ENCODE data around the gene KCNQ1OT1.
A peak's percentile ranks its signal among the peaks of the same experiment; 100 is the strongest.

KCNQ1OT1 gene

DNA sequence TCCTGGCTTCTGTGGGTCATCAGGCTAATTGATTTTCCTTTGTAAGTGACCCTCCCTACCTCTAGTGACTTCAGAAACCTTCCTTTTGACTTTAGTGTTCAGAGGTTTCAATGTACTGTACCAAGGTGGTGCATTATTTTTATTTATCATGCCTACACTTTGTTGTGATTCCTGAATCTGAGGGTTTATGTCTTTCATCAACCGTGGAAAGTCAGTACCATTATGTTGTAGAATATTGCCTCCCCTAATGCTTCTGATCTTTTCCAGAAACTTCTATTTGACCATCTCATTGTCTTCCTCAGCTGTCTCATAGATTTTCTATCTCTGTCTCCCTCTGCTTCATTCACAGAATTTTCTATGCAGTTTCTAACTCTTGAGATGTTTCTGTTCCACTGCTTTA lies 105.5 kb downstream of the KCNQ1OT1 start:
- no peak for DNase-seq (ENCODE audit: low spot score)

DNA sequence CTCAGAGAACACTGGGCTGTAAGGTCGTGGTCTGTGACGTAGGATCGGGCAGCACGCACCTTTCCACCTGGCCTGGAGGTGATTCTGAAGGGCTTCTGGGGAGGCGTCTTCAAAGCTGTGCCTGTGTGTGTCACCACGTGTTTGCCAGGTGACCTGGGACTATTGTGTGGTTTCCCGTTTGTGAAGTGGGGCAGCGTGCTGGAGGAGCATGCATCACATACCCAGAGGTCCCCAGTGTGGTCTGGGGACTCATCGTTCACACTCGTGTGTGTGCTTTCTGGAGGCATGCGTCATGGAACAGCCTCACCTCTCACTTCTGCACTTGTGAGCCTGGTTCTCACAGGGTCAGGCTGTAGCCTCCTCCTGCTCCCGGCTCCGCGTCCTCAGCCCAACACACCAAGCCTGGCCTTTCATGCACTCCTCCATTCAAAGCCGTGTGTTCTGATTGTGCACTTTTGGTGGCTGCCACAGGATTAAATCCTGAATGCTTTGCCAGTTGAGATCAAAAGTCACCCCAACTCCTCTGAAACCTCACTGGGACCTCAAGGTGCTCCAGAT lies 106.3 kb downstream of the KCNQ1OT1 start:
- DNase-seq (ENCODE audit: low spot score): no peak

DNA sequence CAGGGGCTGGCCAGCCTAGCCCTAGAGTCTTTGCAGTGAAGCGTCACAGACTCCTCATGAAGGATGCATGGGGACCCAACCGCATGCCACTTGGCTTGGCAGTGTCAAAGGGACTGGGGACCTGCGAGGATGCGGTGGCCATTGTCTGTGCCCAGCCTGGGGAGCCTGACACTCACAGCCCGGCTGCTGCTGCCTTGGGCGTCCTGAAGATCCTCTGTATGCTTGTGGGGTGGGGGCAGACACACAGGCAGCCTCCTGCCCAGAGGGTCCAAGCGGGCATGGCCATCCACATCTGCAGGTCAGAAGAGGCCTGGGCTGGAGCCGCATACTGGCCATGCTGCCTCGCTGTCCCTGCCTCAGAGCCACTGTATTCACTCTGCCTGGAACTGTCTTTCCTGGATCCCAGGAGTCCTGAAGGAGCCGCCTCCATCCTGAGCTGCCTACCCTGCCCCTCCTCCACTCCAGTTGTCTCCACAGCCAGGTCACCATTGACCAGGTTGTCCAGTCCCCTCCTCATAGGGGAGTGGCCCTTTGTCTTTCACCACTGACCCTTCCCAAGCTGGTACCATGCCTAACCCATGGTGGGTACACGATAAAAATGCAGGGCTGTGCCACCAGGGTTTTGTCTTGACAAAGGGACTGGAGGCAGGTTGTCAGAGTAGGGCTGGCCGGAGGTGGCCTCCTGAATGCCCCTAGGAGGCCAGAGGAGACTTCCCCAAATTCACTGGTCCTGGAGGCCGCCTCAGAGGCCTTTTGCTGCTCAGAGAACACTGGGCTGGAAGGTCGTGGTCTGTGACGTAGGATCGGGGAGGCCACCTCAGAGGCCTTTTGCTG lies 107.0 kb downstream of the KCNQ1OT1 start:
- peak; percentile 3 for DNase-seq (ENCODE audit: low spot score)

DNA sequence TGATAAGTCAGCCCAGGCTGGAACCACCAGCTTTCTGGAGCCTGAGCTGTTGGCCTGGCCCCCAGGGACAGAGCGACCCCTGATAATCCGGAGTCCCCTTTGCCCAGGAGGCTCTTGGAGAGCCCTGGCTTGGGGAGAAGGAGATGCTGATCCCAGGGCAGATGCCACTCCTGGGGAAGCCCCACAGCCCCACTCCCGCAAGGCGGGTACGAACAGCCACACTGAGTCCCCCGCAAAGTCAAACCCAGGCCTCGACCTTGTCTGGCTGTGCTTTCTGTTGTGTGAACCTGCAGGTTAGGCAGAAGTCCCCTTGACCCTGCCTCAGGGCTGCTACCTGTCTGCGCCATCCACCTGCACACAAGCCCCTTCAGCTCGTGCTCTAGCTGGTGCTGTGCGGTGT lies 108.0 kb downstream of the KCNQ1OT1 start:
- peak; percentile 1 for DNase-seq (ENCODE audit: low spot score)

DNA sequence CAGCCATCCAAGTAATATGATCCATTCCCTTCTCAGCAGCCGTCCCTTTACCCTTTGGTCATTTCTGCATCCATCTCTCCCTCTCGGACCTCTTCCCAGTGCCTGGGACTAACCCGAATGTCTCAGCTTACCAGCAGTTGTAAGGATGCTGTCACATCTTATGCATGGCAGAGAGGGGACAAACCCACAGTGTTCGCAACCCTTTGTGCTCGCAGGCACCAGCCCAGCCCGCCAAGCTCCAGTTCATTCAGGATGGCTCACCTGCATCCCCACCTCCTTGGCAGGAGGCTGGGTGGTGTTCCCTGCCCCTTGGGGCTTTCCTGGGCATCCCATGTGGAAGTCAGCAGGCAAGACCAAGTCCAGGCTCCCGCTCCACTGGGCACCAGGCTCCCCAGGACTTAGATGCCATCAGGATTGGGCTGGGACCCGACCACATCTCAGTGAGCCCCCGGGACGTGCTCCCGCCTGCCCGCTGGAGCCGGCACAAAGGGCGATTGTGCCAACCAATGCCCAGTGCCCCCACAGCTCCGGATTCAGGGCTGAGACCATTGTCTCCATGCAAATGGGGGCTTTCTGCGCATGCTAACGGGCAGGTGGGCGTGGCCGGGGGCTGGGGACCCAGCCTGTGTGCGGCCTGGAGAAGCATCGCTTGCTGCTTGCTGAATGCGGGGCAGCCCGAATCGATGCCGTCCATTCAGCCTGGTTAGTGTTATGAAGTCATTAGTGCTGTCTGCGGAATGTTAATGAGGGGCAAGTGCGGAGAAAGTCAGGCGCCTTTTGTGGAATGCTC lies 108.6 kb downstream of the KCNQ1OT1 start:
- peak; percentile 6 for DNase-seq (ENCODE audit: low spot score)

DNA sequence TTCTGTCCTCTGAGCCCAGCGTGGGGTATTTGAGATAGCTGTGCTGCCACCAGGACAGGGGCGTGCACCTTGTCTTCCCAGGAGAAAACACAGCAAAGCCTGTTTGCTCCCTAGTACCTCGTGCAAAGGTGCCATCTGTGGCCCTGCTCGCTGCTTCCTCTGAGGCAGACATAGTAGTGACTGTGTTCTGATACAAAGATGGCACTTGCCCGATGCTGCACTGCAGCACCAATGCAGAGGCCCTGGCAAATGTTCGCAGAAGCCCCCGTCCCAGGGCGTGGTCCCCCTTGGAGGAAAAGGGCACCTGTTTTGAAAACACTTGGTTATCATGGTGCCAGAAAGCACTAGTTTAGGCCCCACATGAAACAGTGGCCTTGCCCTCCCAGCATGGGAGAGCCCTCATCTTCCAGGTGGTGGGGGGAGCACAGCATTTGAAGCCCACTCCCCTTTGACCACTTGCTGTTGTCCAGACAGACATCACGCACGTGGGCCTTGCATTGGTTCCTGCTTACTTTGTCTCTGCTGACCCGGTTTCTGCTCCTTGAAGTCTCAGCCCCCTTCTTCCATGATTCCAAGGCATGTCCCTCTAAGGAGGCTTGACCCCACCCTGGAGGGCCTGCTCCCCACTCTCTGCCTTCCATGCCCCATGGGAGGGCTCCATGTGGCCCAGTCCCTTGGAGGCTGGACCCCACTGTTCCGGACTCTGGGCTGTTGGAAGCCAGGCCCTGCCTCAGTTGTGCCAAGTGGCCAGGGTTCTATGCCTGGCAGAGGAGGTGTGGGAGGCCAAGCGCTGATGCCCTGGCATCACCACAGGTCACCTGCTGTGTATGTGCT lies 109.4 kb downstream of the KCNQ1OT1 start:
- DNase-seq (ENCODE audit: low spot score): peak; percentile 3

DNA sequence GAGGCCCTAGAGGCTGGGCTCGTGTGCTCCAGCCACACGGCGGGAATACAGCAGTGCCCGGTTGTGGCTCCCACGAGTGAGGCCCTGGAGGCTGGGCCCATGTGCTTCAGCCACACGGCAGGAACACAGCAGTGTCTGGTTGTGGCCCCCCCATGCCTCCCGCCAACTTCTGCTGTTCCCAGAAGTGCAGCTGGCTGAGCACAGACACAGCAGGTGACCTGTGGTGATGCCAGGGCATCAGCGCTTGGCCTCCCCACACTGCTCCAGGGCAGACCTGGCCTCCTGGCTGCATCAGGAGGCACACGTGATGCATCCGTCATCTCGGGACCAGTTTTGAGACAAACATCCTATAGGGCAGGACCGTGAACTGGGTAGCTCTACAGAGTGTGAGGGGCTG lies 110.3 kb downstream of the KCNQ1OT1 start:
- DNase-seq (ENCODE audit: low spot score): peak; percentile 1

DNA sequence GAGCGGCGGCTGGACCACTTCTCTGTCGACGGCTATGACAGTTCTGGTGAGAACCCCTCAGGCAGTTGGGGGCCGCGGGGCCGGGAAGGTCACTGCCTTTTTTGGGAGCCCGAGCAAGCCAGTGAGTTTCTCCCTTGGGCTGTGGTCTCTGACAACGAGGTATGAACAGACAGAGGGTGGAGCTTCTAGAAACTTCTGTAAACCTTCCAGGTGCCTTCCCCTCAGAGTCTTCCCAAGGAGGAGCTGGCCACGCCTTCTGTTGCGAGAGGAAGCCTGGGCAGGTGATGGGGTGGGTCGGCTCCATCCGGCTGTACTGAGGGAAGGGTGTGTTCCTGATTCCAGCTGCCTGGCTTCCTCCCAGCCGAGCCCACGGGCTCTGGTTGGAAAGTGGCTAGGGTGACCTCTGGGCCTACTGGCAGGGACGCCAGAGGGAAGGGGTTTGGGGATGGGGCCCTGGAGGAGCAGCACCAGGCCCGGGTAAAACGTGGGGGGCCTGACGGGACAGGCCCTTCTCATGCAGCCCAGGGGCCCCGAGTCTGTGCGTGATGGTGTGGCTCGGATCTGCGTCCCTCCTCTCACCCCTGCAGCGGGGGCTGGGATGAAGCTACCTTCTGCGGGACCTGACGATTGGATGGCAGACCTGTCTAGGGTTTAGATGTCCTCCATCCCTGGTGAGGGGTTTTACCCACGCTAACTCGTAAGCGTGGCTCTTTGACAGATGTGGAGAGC lies 110.8 kb downstream of the KCNQ1OT1 start:
- peak; percentile 13 for DNase-seq (ENCODE audit: low spot score)

DNA sequence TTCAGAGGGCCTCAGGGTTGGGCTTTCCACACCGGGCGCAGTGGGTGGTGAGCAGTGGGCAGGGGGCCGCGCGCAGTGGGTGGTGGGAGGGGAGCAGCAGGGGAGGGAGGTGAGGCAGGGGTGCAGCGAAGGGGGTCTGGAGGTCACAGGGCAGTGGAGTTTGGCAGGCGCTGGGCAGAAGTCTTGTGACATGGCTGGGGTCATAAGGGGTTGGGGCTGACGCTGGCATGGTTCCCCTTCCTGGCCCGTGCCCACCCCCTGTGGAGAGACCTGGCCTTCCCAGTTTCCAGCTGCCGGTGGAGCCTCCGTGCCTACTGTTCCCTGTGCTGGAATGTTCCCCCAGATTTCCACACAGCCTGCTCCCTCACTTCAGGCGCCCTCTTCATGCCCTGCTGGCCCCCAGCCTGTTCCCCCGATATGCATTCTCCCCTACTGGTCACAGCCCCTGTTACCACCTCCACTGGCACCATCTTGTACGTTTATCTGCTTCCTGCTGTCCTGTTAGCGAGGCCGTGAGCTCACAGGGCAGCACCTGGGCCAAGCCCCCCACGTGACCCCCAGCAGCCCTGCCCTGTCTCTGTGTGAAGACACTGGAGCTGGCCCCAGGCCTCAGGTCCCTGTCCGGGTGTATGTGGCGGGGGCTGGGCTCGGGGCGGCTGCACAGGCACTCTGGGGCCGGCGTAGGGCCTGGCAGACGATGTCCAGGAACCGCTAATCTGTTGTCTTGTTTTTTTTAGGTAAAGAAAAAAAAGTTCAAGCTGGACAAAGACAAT lies 111.6 kb downstream of the KCNQ1OT1 start:
- peak; percentile 3 for DNase-seq (ENCODE audit: low spot score)

DNA sequence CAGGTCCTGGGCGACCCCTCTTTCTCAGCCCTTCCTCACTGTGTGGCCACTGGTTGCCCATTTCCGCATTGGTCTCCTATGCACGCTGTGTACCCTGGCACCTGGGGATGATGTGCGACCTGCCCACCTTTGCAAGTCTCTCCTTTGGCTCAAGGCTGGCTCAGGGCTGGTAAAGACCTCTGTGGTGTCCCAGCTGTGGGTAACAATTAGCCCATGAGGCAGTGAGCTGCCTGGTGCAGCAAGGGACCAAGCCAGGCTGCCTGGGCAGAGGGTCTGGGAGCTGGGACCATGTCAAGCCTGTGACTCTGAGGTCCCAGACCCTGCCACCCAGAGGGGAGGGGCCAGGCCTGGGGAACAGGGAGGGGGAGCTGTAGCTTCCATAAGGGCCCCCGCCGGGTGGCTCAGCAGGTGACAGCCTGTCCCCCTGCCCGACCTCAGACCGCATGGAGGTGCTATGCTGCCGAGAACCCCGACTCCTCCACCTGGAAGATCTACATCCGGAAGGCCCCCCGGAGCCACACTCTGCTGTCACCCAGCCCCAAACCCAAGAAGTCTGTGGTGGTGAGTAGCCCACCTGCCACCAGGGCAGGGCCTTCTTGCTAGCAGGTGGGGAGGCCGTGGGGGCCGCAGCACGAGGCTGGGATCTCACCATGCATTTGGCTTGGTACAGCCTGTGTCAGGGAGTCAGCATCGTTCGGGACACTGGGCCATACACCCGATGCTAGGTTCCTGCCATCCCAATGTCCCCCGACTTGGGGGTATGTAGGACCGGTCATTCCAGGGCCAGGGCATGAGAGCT lies 112.5 kb downstream of the KCNQ1OT1 start:
- DNase-seq (ENCODE audit: low spot score): peak; percentile 11

DNA sequence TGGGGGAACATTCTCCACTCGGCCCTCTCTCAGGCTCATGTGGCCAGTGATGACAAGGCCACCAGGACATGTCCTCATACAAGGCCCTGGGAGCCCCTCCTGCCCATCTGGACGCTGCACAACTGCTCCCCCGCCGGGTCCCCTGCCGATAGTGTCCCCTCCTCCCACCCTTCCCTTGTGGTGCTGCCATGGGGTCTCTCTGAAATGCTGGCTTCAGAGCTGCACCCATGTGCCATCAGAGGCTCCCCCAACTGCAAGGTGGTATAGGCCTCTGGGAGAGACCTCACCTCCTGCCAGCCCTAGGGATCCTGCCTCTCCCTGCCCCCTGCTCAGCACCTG lies 113.0 kb downstream of the KCNQ1OT1 start:
- peak; percentile 10 for DNase-seq (ENCODE audit: low spot score)

DNA sequence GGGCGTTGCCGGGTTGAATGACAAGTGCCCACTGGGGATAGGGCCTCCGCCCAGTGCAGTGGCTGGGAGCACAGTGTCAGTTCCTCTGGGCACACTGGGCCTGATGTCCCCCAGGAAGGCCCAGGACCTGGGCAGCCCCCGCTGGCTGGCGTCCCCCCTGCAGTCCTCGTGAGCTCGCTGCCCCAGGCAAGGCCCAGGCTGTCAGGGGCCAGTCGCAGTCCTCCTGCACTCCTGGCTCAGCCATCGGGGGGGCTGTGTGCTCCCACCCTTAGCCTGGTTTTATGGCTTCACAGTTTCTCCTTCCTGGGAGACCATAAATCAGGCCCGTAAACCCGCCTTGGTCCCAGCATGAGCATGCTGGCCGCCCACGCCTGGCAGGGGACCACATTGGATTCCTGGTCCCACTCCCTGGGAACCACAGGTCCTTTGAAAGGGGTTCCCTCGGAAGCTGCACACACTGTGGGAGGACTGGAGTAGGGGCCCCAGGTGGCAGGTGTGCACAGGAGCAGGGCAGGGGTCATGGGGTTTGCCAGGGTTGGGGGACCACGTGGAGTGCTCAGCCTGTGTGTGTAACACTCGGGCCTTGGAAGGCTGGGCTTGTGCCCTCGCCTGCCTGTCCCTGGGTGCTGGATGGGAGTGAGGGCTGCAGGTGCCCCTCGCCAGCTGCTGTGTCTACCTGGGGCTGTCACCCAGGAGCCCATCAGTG lies 113.6 kb downstream of the KCNQ1OT1 start:
- DNase-seq (ENCODE audit: low spot score): peak; percentile 7

DNA sequence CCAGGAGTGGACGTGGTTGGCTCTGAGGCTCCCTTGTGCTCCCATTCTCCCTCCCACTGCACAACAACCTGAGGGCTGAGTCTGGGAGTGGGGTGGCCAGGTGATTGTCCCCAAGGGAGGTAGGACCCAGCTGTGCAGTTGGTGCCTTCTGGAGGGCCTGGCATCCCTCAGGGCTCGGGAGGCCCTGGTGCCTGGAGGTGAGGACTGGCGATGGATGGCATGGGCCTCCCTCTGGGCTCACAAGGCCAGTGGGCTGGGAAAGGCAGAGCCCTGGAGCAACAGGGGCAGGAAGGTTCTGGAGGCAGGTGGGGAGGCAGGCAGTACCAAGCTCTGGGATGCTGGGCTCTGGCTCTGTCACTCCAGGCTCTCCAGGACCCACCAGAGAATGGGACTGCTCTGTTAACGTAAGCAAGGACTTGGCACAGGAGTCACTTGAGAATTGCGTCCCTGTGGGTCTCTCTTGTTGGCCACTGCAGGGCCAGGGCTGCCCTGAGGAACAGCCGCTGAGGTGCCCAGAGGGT lies 114.2 kb downstream of the KCNQ1OT1 start:
- peak; percentile 8 for DNase-seq (ENCODE audit: low spot score)

DNA sequence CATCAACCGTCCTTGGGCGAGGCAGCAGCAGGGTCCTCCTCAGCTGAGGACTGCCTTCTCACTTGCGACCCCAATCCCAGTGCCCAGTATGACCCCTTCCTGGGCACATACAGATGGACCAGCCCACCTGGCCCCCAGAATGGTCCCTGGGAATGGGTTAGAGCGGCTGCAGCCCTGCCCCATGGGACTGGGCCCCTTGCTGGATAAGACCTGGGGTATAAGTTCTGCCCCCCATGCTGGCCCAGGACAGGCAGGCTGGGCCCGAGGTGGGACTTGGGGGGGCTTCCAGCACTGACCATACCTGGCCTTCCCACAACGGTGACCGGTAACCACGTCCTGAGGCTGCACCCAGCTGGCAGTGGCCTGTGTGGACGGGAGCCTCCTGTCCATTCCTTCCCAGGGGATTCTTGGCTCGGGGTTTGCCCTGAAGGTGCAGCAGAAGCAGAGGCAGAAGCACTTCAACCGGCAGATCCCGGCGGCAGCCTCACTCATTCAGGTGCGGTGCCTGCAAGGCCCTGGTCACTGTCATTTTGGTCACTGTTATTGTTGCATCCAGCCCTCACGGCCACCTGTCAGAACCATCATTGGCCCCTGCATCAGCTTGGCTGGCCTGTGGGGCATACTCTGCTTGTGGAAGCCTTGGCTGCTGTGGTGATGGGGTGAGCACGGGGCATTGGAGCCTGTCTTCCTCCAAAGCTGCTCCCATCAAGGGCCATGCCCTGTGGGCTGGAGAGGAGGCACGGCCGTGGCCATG lies 114.8 kb downstream of the KCNQ1OT1 start:
- peak; percentile 5 for DNase-seq (ENCODE audit: low spot score)

DNA sequence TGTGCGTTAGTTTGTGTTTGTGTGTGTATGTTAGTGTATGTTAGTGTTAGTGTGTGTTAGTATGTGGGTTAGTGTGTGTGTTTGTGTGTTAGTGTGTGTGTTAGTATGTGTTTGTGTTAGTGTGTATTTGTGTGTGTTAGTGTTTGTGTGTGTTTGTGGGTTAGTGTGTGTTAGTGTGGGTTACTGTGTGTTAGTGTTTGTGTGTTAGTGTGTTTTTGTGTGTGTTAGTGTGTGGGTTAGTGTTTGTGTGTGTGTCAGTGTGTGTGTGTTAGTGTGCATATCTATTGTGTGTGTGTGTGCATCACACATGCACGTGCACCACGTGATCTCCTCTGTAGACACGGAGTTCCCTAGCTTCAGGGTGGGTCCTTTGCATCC lies 115.4 kb downstream of the KCNQ1OT1 start:
- no peak for DNase-seq (ENCODE audit: low spot score)

DNA sequence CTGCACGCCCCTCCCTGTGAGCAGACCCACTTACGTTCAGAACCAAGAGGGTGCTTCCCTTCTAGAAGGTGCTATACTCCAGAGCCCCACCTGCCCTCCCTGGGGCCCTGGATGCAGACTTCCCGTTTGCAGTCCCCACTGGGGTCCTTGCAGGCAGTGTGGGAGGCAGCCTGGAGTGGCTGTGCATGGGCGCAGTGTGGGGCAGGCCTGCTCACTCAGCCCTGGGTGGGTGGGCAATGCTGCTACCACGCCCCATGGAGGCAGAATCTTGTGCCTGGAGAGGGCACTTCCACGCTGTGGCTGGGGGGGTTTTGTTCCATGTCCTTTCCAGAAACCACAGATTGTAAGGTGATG lies 116.2 kb downstream of the KCNQ1OT1 start:
- peak; percentile 5 for DNase-seq (ENCODE audit: low spot score)

DNA sequence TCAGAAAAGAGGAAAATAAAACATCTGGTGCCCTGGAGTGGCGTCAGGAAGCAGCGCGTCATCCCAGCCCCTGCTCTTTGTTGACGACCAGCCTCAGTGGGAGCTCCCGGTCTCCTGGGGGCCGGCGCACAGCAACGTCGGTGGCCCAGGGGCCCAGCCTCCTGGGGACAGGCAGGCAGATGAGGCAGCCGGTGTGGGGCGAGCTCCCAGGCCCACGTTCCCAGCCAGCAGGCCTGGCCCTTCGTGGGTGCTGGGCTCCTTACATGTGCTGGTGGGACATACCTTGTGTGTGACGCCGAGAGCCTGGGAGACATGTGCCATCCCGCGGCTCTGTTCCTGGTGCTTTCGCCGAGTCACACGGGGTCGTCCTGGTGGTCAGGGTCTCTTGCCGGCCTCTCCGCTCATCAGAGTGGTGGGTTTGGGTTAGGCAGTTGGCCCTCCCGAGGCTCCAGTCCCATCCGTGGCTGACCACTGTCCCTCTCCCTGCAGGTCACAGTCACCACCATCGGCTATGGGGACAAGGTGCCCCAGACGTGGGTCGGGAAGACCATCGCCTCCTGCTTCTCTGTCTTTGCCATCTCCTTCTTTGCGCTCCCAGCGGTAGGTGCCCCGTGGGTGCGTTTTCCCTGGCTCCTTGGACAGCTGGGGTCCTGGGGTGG lies 116.7 kb downstream of the KCNQ1OT1 start:
- no peak for DNase-seq (ENCODE audit: low spot score)

All from HuH-7 (cell line).